SJCRH30 (cell line): ENCODE measurements around the gene LRRC10B. TPM values are rescaled to one million over a fixed set of nuclear protein-coding genes. Genes with fewer than 3 reads are reported as not detected.
A peak's percentile ranks its signal among the peaks of the same experiment; 100 is the strongest.

Experiments
- DNase-seq, 2 experiments: peaks; one replicate each; pipeline ENCODE4 v3.0.0-alpha.2; 2015 to 2020
- H3K27ac ChIP-seq: fragments of 250-450 bp; sonication (Bioruptor Pico); 2 replicates; pipeline ENCODE4 v1.5.1; 2020; ENCODE audit warnings: mild to moderate bottlenecking, moderate library complexity
- H3K27me3 ChIP-seq: fragments of 250-450 bp; sonication (Bioruptor Pico); 2 replicates; pipeline ENCODE4 v1.5.1; 2020; ENCODE audit warnings: mild to moderate bottlenecking, moderate library complexity
- H3K36me3 ChIP-seq: fragments of 250-450 bp; sonication (Bioruptor Pico); 2 replicates; pipeline ENCODE4 v1.5.1; 2020; ENCODE audit warnings: mild to moderate bottlenecking, moderate library complexity
- H3K4me1 ChIP-seq: fragments of 250-450 bp; sonication (Bioruptor Pico); 2 replicates; pipeline ENCODE4 v1.5.1; 2020; ENCODE audit warnings: mild to moderate bottlenecking, moderate library complexity
- H3K4me3 ChIP-seq: fragments of 250-450 bp; sonication (Bioruptor Pico); 2 replicates; pipeline ENCODE4 v1.5.1; 2020; ENCODE audit warnings: mild to moderate bottlenecking, moderate library complexity
- H3K9me3 ChIP-seq: fragments of 250-450 bp; sonication (Bioruptor Pico); replicated peaks from 2 replicates; pipeline ENCODE4 v1.5.1; 2020; ENCODE audit warnings: mild to moderate bottlenecking, moderate library complexity
- total RNA-seq: library from RNA; depleted of rRNA; stranded (reverse); fragments of >200 nt; shearing (Covaris generic); gene quantifications from 2 replicates; pipeline ENCODE4 v1.2.3, GENCODE V29; 2014

The LRRC10B gene
- total RNA-seq, 1 experiment from 2014 or later: 40.2 TPM

GRCh38 chr11:61510166-61510919 is 1.8 kb downstream of the LRRC10B start:
- DNase-seq: peak; percentile 60 to 73
- Histone ChIP-seq H3K4me3 (peak overlapping the region; percentile 58), H3K27ac (peak overlapping the region; percentile 69), H3K4me1 (peaks cover 67% of the 10 kb centered on the region), H3K27me3 (no peaks in the 10 kb centered on the region), H3K9me3 (no peaks in the 10 kb centered on the region), H3K36me3 (peaks cover 7% of the 10 kb centered on the region; the same call in 1 of the 2 replicates)

GRCh38 chr11:61510974-61511373 is 2.4 kb downstream of the LRRC10B start:
- Histone ChIP-seq H3K27ac (peak overlapping the region; percentile 69), H3K9me3 (no peaks in the 10 kb centered on the region), H3K4me1 (peaks cover 61% of the 10 kb centered on the region), H3K4me3 (peak overlapping the region; percentile 58), H3K36me3 (peaks cover 7% of the 10 kb centered on the region; the same call in 1 of the 2 replicates), H3K27me3 (no peaks in the 10 kb centered on the region)
- no peak for DNase-seq

- Histone ChIP-seq H3K4me3 (no peak overlapping the region), H3K9me3 (no peaks in the 10 kb centered on the region), H3K27me3 (no peaks in the 10 kb centered on the region), H3K4me1 (peaks cover 57% of the 10 kb centered on the region), H3K36me3 (peaks cover 4% of the 10 kb centered on the region; the same call in 1 of the 2 replicates), H3K27ac (no peak overlapping the region)
- no peak for DNase-seq
Measured at GRCh38 chr11:61511383-61511782, 2.8 kb downstream of the LRRC10B start.

GRCh38 chr11:61512435-61512834 is 3.9 kb downstream of the LRRC10B start:
- no peaks in the 10 kb centered on the region for H3K9me3 ChIP-seq
- no peaks in the 10 kb centered on the region for H3K27me3 ChIP-seq
- H3K4me1 ChIP-seq: peaks cover 48% of the 10 kb centered on the region
- no peak overlapping the region for H3K27ac ChIP-seq
- H3K4me3 ChIP-seq: no peak overlapping the region
- DNase-seq: no peak
- H3K36me3 ChIP-seq: no peaks in the 10 kb centered on the region

- H3K4me1 ChIP-seq: peaks cover 43% of the 10 kb centered on the region
- no peaks in the 10 kb centered on the region for H3K36me3 ChIP-seq
- no peaks in the 10 kb centered on the region for H3K9me3 ChIP-seq
- H3K4me3 ChIP-seq: no peak overlapping the region
- no peaks in the 10 kb centered on the region for H3K27me3 ChIP-seq
- DNase-seq: no peak
- no peak overlapping the region for H3K27ac ChIP-seq
Measured at GRCh38 chr11:61513143-61513765, 4.7 kb downstream of the LRRC10B start.

- Histone ChIP-seq H3K27me3 (no peaks in the 10 kb centered on the region), H3K4me3 (no peak overlapping the region), H3K36me3 (no peaks in the 10 kb centered on the region), H3K9me3 (no peaks in the 10 kb centered on the region), H3K27ac (peak overlapping the region; percentile 23), H3K4me1 (peaks cover 43% of the 10 kb centered on the region)
- DNase-seq: peak; percentile 77 to 91
Measured at GRCh38 chr11:61514050-61514917, 5.7 kb downstream of the LRRC10B start.

GRCh38 chr11:61515686-61516085 is 7.1 kb downstream of the LRRC10B start:
- DNase-seq: no peak
- Histone ChIP-seq H3K36me3 (no peaks in the 10 kb centered on the region), H3K9me3 (no peaks in the 10 kb centered on the region), H3K4me3 (no peak overlapping the region), H3K27me3 (no peaks in the 10 kb centered on the region), H3K4me1 (peaks cover 33% of the 10 kb centered on the region), H3K27ac (no peak overlapping the region)

GRCh38 chr11:61516191-61516590 is 7.6 kb downstream of the LRRC10B start:
- no peak for DNase-seq
- no peaks in the 10 kb centered on the region for H3K9me3 ChIP-seq
- H3K27me3 ChIP-seq: no peaks in the 10 kb centered on the region
- peaks cover 28% of the 10 kb centered on the region for H3K4me1 ChIP-seq
- no peak overlapping the region for H3K4me3 ChIP-seq
- H3K36me3 ChIP-seq: no peaks in the 10 kb centered on the region
- no peak overlapping the region for H3K27ac ChIP-seq

- DNase-seq: peak; percentile 42 to 77
- H3K4me3 ChIP-seq: no peak overlapping the region
- H3K9me3 ChIP-seq: no peaks in the 10 kb centered on the region
- peaks cover 25% of the 10 kb centered on the region for H3K4me1 ChIP-seq
- H3K27me3 ChIP-seq: no peaks in the 10 kb centered on the region
- no peaks in the 10 kb centered on the region for H3K36me3 ChIP-seq
- H3K27ac ChIP-seq: no peak overlapping the region
Measured at GRCh38 chr11:61516675-61517572, 8.4 kb downstream of the LRRC10B start.

- no peaks in the 10 kb centered on the region for H3K36me3 ChIP-seq
- H3K27me3 ChIP-seq: no peaks in the 10 kb centered on the region
- H3K4me1 ChIP-seq: peaks cover 18% of the 10 kb centered on the region
- no peak for DNase-seq
- H3K4me3 ChIP-seq: no peak overlapping the region
- no peak overlapping the region for H3K27ac ChIP-seq
- no peaks in the 10 kb centered on the region for H3K9me3 ChIP-seq
Measured at GRCh38 chr11:61518032-61518795, 9.7 kb downstream of the LRRC10B start.

GRCh38 chr11:61522881-61523280 is 14.3 kb downstream of the LRRC10B start:
- H3K27me3 ChIP-seq: no peaks in the 10 kb centered on the region; the same call in 1 of the 2 replicates
- no peak for DNase-seq
- no peaks in the 10 kb centered on the region for H3K9me3 ChIP-seq

GRCh38 chr11:61524446-61524845 is 15.9 kb downstream of the LRRC10B start:
- DNase-seq: no peak
- Histone ChIP-seq H3K4me1 (no peaks in the 10 kb centered on the region), H3K27ac (no peak overlapping the region), H3K9me3 (no peaks in the 10 kb centered on the region), H3K4me3 (no peak overlapping the region), H3K27me3 (peaks cover 2% of the 10 kb centered on the region; the same call in 1 of the 2 replicates), H3K36me3 (no peaks in the 10 kb centered on the region)

More at GRCh38 chr11:61522881-61523280, 14.3 kb downstream of the LRRC10B start:
- Histone ChIP-seq H3K4me1 (no peaks in the 10 kb centered on the region), H3K4me3 (no peak overlapping the region), H3K27ac (no peak overlapping the region), H3K36me3 (no peaks in the 10 kb centered on the region)

GRCh38 chr11:61524963-61525587 is 16.5 kb downstream of the LRRC10B start:
- Histone ChIP-seq H3K27me3 (peaks cover 4% of the 10 kb centered on the region; the same call in 1 of the 2 replicates), H3K27ac (no peak overlapping the region)
- DNase-seq: no peak

More at GRCh38 chr11:61524963-61525587, 16.5 kb downstream of the LRRC10B start:
- Histone ChIP-seq H3K36me3 (no peaks in the 10 kb centered on the region), H3K9me3 (no peaks in the 10 kb centered on the region), H3K4me1 (no peaks in the 10 kb centered on the region), H3K4me3 (no peak overlapping the region)
